GM06990 (cell line): Measurements from ENCODE around the gene NAV2.

ENCODE experiments used
- DNase-seq: peaks from one replicate; pipeline ENCODE4 v3.0.0-alpha.2; 2011; ENCODE audit not compliant: insufficient read length; ENCODE audit errors: extremely low read depth
- H3K27me3 ChIP-seq: replicated peaks from 2 replicates; pipeline ENCODE4 v1.6.0; 2011; ENCODE audit warnings: low read length; ENCODE audit not compliant: control insufficient read depth, insufficient read depth
- H3K36me3 ChIP-seq: 2 replicates; pipeline ENCODE4 v1.5.1; 2011; ENCODE audit warnings: low read length; ENCODE audit not compliant: control insufficient read depth, insufficient read depth
- H3K4me3 ChIP-seq: replicated peaks from 2 replicates; pipeline ENCODE4 v1.5.1; 2011; ENCODE audit warnings: low read depth, mild to moderate bottlenecking, control low read depth, low read length
- CTCF ChIP-seq: IDR thresholded peaks from 2 replicates; pipeline ENCODE4 v1.5.1; 2011; ENCODE audit warnings: low read length, control low read depth, mild to moderate bottlenecking, inconsistent platforms; ENCODE audit not compliant: insufficient read depth, poor library complexity, severe bottlenecking

The NAV2 gene

GRCh38 chr11:19676475-19677380 is 35.9 kb upstream of the NAV2 start:
- TF ChIP-seq CTCF: no peak
- Histone ChIP-seq H3K4me3 (no peak overlapping the region), H3K27me3 (no peaks in the 10 kb centered on the region), H3K36me3 (no peaks in the 10 kb centered on the region)
- DNase-seq: no peak

GRCh38 chr11:19677381-19678080 is 35.1 kb upstream of the NAV2 start:
- DNase-seq: no peak
- TF ChIP-seq CTCF: no peak
- H3K4me3 ChIP-seq: no peak overlapping the region
- no peaks in the 10 kb centered on the region for H3K36me3 ChIP-seq
- H3K27me3 ChIP-seq: no peaks in the 10 kb centered on the region

GRCh38 chr11:19679952-19680828 is 32.4 kb upstream of the NAV2 start:
- Histone ChIP-seq H3K36me3 (no peaks in the 10 kb centered on the region), H3K27me3 (no peaks in the 10 kb centered on the region), H3K4me3 (no peak overlapping the region)
- no peak for TF ChIP-seq CTCF
- DNase-seq: no peak

- no peak overlapping the region for H3K4me3 ChIP-seq
- H3K36me3 ChIP-seq: no peaks in the 10 kb centered on the region
- no peaks in the 10 kb centered on the region for H3K27me3 ChIP-seq
- TF ChIP-seq CTCF: no peak
- no peak for DNase-seq
Observed at GRCh38 chr11:19680829-19681368, 31.7 kb upstream of the NAV2 start.

GRCh38 chr11:19683141-19683805 is 29.4 kb upstream of the NAV2 start:
- Histone ChIP-seq H3K36me3 (no peaks in the 10 kb centered on the region), H3K27me3 (no peaks in the 10 kb centered on the region), H3K4me3 (no peak overlapping the region)
- no peak for TF ChIP-seq CTCF
- DNase-seq: no peak
